Mesothelial cell of epicardium (in vitro differentiated cells): ENCODE measurements around the gene MXRA7. TPM values are rescaled to one million over a fixed set of nuclear protein-coding genes. Genes with fewer than 3 reads are reported as not detected.

Source experiments
- DNase-seq, 2 experiments: peaks; one replicate each; pipeline ENCODE4 v3.0.0; 2021; ENCODE audit warnings: low spot score in 2 of 2; ENCODE audit not compliant: unreplicated experiment in 2 of 2
- H3K27ac Mint-ChIP-seq: 2 replicates; pipeline ENCODE4 v1.8.0; 2021; ENCODE audit warnings: mixed read lengths
- H3K27me3 Mint-ChIP-seq: 2 replicates; pipeline ENCODE4 v1.8.0; 2021; ENCODE audit warnings: low read depth, mixed read lengths
- H3K36me3 Mint-ChIP-seq: 2 replicates; pipeline ENCODE4 v1.8.0; 2021; ENCODE audit warnings: mixed read lengths
- H3K4me1 Mint-ChIP-seq: 2 replicates; pipeline ENCODE4 v1.8.0; 2021; ENCODE audit warnings: mixed read lengths
- H3K4me3 Mint-ChIP-seq: 2 replicates; pipeline ENCODE4 v1.8.0; 2021; ENCODE audit warnings: mild to moderate bottlenecking, moderate library complexity, mixed read lengths
- H3K9me3 Mint-ChIP-seq: 2 replicates; pipeline ENCODE4 v1.8.0; 2021; ENCODE audit warnings: mixed read lengths
- total RNA-seq: library from RNA; stranded (reverse); gene quantifications from 3 replicates; pipeline ENCODE4 v1.2.1, GENCODE V29; 2021
- TF ChIP-seq, protein P1 (sequence below): fragments of 200-600 bp; sonication (generic); IDR thresholded peaks from one replicate; pipeline ENCODE4 v1.5.0; 2021; ENCODE audit warnings: antibody characterized with exemption; ENCODE audit not compliant: unreplicated experiment

The MXRA7 gene
- total RNA-seq, 1 donor from 2014 or later: 53.6 TPM

- H3K36me3 Mint-ChIP-seq: peaks cover 4% of the 10 kb centered on the region
- TF ChIP-seq, protein P1, sequence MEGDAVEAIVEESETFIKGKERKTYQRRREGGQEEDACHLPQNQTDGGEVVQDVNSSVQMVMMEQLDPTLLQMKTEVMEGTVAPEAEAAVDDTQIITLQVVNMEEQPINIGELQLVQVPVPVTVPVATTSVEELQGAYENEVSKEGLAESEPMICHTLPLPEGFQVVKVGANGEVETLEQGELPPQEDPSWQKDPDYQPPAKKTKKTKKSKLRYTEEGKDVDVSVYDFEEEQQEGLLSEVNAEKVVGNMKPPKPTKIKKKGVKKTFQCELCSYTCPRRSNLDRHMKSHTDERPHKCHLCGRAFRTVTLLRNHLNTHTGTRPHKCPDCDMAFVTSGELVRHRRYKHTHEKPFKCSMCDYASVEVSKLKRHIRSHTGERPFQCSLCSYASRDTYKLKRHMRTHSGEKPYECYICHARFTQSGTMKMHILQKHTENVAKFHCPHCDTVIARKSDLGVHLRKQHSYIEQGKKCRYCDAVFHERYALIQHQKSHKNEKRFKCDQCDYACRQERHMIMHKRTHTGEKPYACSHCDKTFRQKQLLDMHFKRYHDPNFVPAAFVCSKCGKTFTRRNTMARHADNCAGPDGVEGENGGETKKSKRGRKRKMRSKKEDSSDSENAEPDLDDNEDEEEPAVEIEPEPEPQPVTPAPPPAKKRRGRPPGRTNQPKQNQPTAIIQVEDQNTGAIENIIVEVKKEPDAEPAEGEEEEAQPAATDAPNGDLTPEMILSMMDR: no peak
- H3K9me3 Mint-ChIP-seq: no peaks in the 10 kb centered on the region
- H3K27me3 Mint-ChIP-seq: no peaks in the 10 kb centered on the region
- no peak overlapping the region for H3K4me3 Mint-ChIP-seq
- DNase-seq: no peak
- H3K27ac Mint-ChIP-seq: no peak overlapping the region
- H3K4me1 Mint-ChIP-seq: peaks cover 42% of the 10 kb centered on the region
Measured at GRCh38 chr17:76684756-76685155, 26.0 kb downstream of the MXRA7 start.

GRCh38 chr17:76683921-76684745, 26.6 kb downstream of the MXRA7 start:
- peaks cover 39% of the 10 kb centered on the region for H3K4me1 Mint-ChIP-seq
- H3K27me3 Mint-ChIP-seq: no peaks in the 10 kb centered on the region
- H3K9me3 Mint-ChIP-seq: no peaks in the 10 kb centered on the region
- H3K27ac Mint-ChIP-seq: no peak overlapping the region
- DNase-seq: no peak
- H3K4me3 Mint-ChIP-seq: no peak overlapping the region
- TF ChIP-seq, protein P1: no peak
- H3K36me3 Mint-ChIP-seq: peaks cover 4% of the 10 kb centered on the region

DNA sequence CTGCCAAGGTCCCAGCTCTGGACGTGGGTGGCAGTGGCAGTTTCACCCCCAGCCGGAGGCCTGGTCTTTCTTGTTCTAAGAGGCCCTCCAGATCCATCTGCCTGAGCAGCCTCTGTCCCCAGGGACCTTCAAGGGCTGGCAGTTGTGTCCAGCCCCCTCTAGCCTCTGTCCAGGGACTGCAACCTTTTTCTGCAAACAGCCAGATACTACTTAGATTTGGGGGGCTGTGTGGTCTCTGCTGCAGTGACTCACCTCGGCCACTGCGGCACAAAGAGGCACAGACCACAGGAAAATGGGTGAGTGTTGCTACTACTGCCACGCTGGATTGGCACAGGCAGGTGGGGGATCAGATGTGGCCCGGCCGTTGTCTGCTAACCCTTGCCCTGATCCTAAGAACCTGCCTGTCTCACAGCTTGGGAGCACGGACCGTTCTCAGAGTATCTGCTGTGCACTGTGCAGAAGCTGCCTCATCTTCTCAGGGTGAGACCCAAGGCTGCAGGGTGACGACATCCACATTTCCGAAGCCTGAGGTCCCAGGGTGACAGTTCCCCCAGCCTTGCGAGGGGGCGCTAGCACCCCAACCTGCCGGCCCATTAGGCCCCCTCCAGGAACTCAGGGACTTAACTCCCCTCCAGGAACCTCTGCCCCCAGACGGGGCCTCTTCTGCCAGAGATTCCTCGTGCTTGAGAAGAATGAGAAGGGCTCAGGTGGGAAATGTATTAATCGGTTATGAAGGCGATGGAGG, 27.6 kb downstream of the MXRA7 start:
- H3K4me1 Mint-ChIP-seq: peaks cover 31% of the 10 kb centered on the region
- DNase-seq: no peak
- no peak overlapping the region for H3K4me3 Mint-ChIP-seq
- H3K36me3 Mint-ChIP-seq: peaks cover 4% of the 10 kb centered on the region
- TF ChIP-seq, protein P1: no peak
- H3K27me3 Mint-ChIP-seq: no peaks in the 10 kb centered on the region
- no peaks in the 10 kb centered on the region for H3K9me3 Mint-ChIP-seq
- H3K27ac Mint-ChIP-seq: no peak overlapping the region

- Mint-ChIP-seq H3K27me3 (no peaks in the 10 kb centered on the region), H3K27ac (peak overlapping the region; percentile 57), H3K4me3 (no peak overlapping the region), H3K9me3 (no peaks in the 10 kb centered on the region), H3K36me3 (peaks cover 2% of the 10 kb centered on the region), H3K4me1 (peaks cover 23% of the 10 kb centered on the region)
- DNase-seq: no peak
- TF ChIP-seq, protein P1: no peak
Measured at GRCh38 chr17:76682296-76682695, 28.5 kb downstream of the MXRA7 start.

- TF ChIP-seq, protein P1: peak; percentile 62
- Mint-ChIP-seq H3K4me3 (no peak overlapping the region), H3K9me3 (no peaks in the 10 kb centered on the region), H3K36me3 (peaks cover 2% of the 10 kb centered on the region), H3K4me1 (peaks cover 16% of the 10 kb centered on the region), H3K27ac (peak overlapping the region; percentile 57), H3K27me3 (no peaks in the 10 kb centered on the region)
- peak; percentile 58 to 80 for DNase-seq
Measured at GRCh38 chr17:76681222-76682137, 29.3 kb downstream of the MXRA7 start.
